Measurements from ENCODE around the gene L3MBTL4.

Gene L3MBTL4

GRCh38 chr18:6435731-6436130 is 21.0 kb upstream of the L3MBTL4 start:
- Histone ChIP-seq H3K9me3 (ENCODE audit: control extremely low read depth in 1 of 5, control insufficient read depth in 4 of 5, insufficient read depth in 2 of 5, low read depth in 1 of 5, low read length in 4 of 5) (no peaks in the 10 kb centered on the region), H3K4me3 (ENCODE audit: control insufficient read depth in 1 of 7, extremely low read depth in 1 of 7, insufficient read depth in 4 of 7, low read depth in 2 of 7, low read length in 6 of 7) (no peak overlapping the region), H3K27ac (ENCODE audit: insufficient read depth in 1 of 2, low read depth in 1 of 2, low read length in 2 of 2, poor library complexity in 1 of 2, severe bottlenecking in 2 of 2) (no peak overlapping the region), H3K36me3 (ENCODE audit: control insufficient read depth in 4 of 4, insufficient read depth in 4 of 4, low read length in 3 of 4) (no peaks in the 10 kb centered on the region), H3K27me3 (replicated peaks in 2 of 5; ENCODE audit: control insufficient read depth in 4 of 5, insufficient read depth in 5 of 5, low read length in 4 of 5) (no peaks in the 10 kb centered on the region), H3K4me1 (ENCODE audit: control extremely low read depth in 1 of 4, control insufficient read depth in 4 of 4, insufficient read depth in 4 of 4, low read length in 3 of 4) (no peaks in the 10 kb centered on the region)
- ChIA-PET CTCF (no interaction called here), POLR2A (no interaction called here)
- no CpG with 5 or more reads among the region's 1 CpG for WGBS (ENCODE audit: insufficient coverage)
- DNase-seq = no peak

- Histone ChIP-seq H3K36me3 (ENCODE audit: control insufficient read depth in 4 of 4, insufficient read depth in 4 of 4, low read length in 3 of 4) (no peaks in the 10 kb centered on the region), H3K4me3 (ENCODE audit: control insufficient read depth in 1 of 7, extremely low read depth in 1 of 7, insufficient read depth in 4 of 7, low read depth in 2 of 7, low read length in 6 of 7) (no peak overlapping the region), H3K27me3 (replicated peaks in 2 of 5; ENCODE audit: control insufficient read depth in 4 of 5, insufficient read depth in 5 of 5, low read length in 4 of 5) (no peaks in the 10 kb centered on the region), H3K4me1 (ENCODE audit: control extremely low read depth in 1 of 4, control insufficient read depth in 4 of 4, insufficient read depth in 4 of 4, low read length in 3 of 4) (no peaks in the 10 kb centered on the region), H3K9me3 (ENCODE audit: control extremely low read depth in 1 of 5, control insufficient read depth in 4 of 5, insufficient read depth in 2 of 5, low read depth in 1 of 5, low read length in 4 of 5) (no peaks in the 10 kb centered on the region), H3K27ac (ENCODE audit: insufficient read depth in 1 of 2, low read depth in 1 of 2, low read length in 2 of 2, poor library complexity in 1 of 2, severe bottlenecking in 2 of 2) (no peak overlapping the region)
- ChIA-PET POLR2A (no interaction called here), CTCF (interaction anchor here (1.1 kb wide), 1 partner anchor 17 kb away, joined by 3 read pairs; no protein-coding TSS in a partner anchor)
- WGBS (ENCODE audit: insufficient coverage) = no CpG with 5 or more reads among the region's 6 CpGs
- no peak for DNase-seq
These were observed 20.4 kb upstream of the L3MBTL4 start for GRCh38 chr18:6434987-6435709.

DNA sequence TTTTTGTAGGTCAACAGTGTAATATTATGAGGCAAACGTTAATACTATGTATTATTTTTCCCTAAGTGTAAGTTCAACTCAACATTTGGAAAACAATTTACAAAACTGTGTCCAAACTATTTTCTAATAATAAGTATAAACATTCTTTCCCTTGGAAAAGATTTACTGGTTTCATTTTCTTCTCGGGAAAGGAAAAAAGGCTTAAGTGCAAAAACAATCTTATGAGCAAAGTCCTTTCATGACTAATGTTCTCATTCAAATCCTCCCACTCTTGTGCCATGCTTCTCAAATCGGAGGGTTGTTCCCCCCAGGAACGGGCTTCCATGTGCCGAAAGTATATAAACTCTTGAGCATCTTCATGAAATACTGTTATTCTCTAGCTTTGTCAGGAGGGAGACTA is 19.8 kb upstream of the L3MBTL4 start:
- POLR2A ChIA-PET = interaction anchor here (0.6 kb wide), 1 partner anchor 525 kb away, joined by 5 read pairs; no protein-coding TSS in a partner anchor
- no peaks in the 10 kb centered on the region for H3K27me3 ChIP-seq (replicated peaks in 2 of 5; ENCODE audit: control insufficient read depth in 4 of 5, insufficient read depth in 5 of 5, low read length in 4 of 5)
- no peaks in the 10 kb centered on the region for H3K36me3 ChIP-seq (ENCODE audit: control insufficient read depth in 4 of 4, insufficient read depth in 4 of 4, low read length in 3 of 4)
- DNase-seq = no peak
- no peaks in the 10 kb centered on the region for H3K9me3 ChIP-seq (ENCODE audit: control extremely low read depth in 1 of 5, control insufficient read depth in 4 of 5, insufficient read depth in 2 of 5, low read depth in 1 of 5, low read length in 4 of 5)
- CTCF ChIA-PET = interaction anchor here (1.1 kb wide), 1 partner anchor 18 kb away, joined by 3 read pairs; no protein-coding TSS in a partner anchor
- H3K4me3 ChIP-seq (ENCODE audit: control insufficient read depth in 1 of 7, extremely low read depth in 1 of 7, insufficient read depth in 4 of 7, low read depth in 2 of 7, low read length in 6 of 7) = no peak overlapping the region
- H3K27ac ChIP-seq (ENCODE audit: insufficient read depth in 1 of 2, low read depth in 1 of 2, low read length in 2 of 2, poor library complexity in 1 of 2, severe bottlenecking in 2 of 2) = no peak overlapping the region
- 100% methylated on average over 1 of the region's 5 CpGs for WGBS (ENCODE audit: insufficient coverage)
- no peaks in the 10 kb centered on the region for H3K4me1 ChIP-seq (ENCODE audit: control extremely low read depth in 1 of 4, control insufficient read depth in 4 of 4, insufficient read depth in 4 of 4, low read length in 3 of 4)

- POLR2A ChIA-PET = no interaction called here
- CTCF ChIA-PET = no interaction called here
- Histone ChIP-seq H3K27me3 (replicated peaks in 2 of 5; ENCODE audit: control insufficient read depth in 4 of 5, insufficient read depth in 5 of 5, low read length in 4 of 5) (peaks cover 0 to 2% (median 0%) of the 10 kb centered on the region in 5 experiments), H3K4me3 (ENCODE audit: control insufficient read depth in 1 of 7, extremely low read depth in 1 of 7, insufficient read depth in 4 of 7, low read depth in 2 of 7, low read length in 6 of 7) (no peak overlapping the region), H3K27ac (ENCODE audit: insufficient read depth in 1 of 2, low read depth in 1 of 2, low read length in 2 of 2, poor library complexity in 1 of 2, severe bottlenecking in 2 of 2) (no peak overlapping the region), H3K9me3 (ENCODE audit: control extremely low read depth in 1 of 5, control insufficient read depth in 4 of 5, insufficient read depth in 2 of 5, low read depth in 1 of 5, low read length in 4 of 5) (no peaks in the 10 kb centered on the region), H3K4me1 (ENCODE audit: control extremely low read depth in 1 of 4, control insufficient read depth in 4 of 4, insufficient read depth in 4 of 4, low read length in 3 of 4) (no peaks in the 10 kb centered on the region), H3K36me3 (ENCODE audit: control insufficient read depth in 4 of 4, insufficient read depth in 4 of 4, low read length in 3 of 4) (no peaks in the 10 kb centered on the region)
- DNase-seq = no peak
- WGBS (ENCODE audit: insufficient coverage) = 74% methylated on average over 8 of the region's 19 CpGs
These were observed 17.1 kb upstream of the L3MBTL4 start for GRCh38 chr18:6431659-6432318.

GRCh38 chr18:6428851-6429395 is 14.2 kb upstream of the L3MBTL4 start:
- Histone ChIP-seq H3K36me3 (ENCODE audit: control insufficient read depth in 4 of 4, insufficient read depth in 4 of 4, low read length in 3 of 4) (no peaks in the 10 kb centered on the region), H3K27me3 (replicated peaks in 2 of 5; ENCODE audit: control insufficient read depth in 4 of 5, insufficient read depth in 5 of 5, low read length in 4 of 5) (peaks cover 0 to 2% (median 0%) of the 10 kb centered on the region in 5 experiments), H3K9me3 (ENCODE audit: control extremely low read depth in 1 of 5, control insufficient read depth in 4 of 5, insufficient read depth in 2 of 5, low read depth in 1 of 5, low read length in 4 of 5) (no peaks in the 10 kb centered on the region), H3K4me1 (ENCODE audit: control extremely low read depth in 1 of 4, control insufficient read depth in 4 of 4, insufficient read depth in 4 of 4, low read length in 3 of 4) (no peaks in the 10 kb centered on the region), H3K27ac (ENCODE audit: insufficient read depth in 1 of 2, low read depth in 1 of 2, low read length in 2 of 2, poor library complexity in 1 of 2, severe bottlenecking in 2 of 2) (no peak overlapping the region), H3K4me3 (ENCODE audit: control insufficient read depth in 1 of 7, extremely low read depth in 1 of 7, insufficient read depth in 4 of 7, low read depth in 2 of 7, low read length in 6 of 7) (no peak overlapping the region)
- ChIA-PET POLR2A (no interaction called here), CTCF (no interaction called here)
- no peak for DNase-seq
- WGBS (ENCODE audit: insufficient coverage) = 83% methylated on average over 2 of the region's 3 CpGs

GRCh38 chr18:6427286-6427685 is 12.6 kb upstream of the L3MBTL4 start:
- WGBS (ENCODE audit: insufficient coverage) = 100% methylated on average over 1 of the region's 1 CpG
- Histone ChIP-seq H3K36me3 (ENCODE audit: control insufficient read depth in 4 of 4, insufficient read depth in 4 of 4, low read length in 3 of 4) (no peaks in the 10 kb centered on the region), H3K27ac (ENCODE audit: insufficient read depth in 1 of 2, low read depth in 1 of 2, low read length in 2 of 2, poor library complexity in 1 of 2, severe bottlenecking in 2 of 2) (no peak overlapping the region), H3K9me3 (ENCODE audit: control extremely low read depth in 1 of 5, control insufficient read depth in 4 of 5, insufficient read depth in 2 of 5, low read depth in 1 of 5, low read length in 4 of 5) (no peaks in the 10 kb centered on the region), H3K4me3 (ENCODE audit: control insufficient read depth in 1 of 7, extremely low read depth in 1 of 7, insufficient read depth in 4 of 7, low read depth in 2 of 7, low read length in 6 of 7) (no peak overlapping the region), H3K4me1 (ENCODE audit: control extremely low read depth in 1 of 4, control insufficient read depth in 4 of 4, insufficient read depth in 4 of 4, low read length in 3 of 4) (no peaks in the 10 kb centered on the region), H3K27me3 (replicated peaks in 2 of 5; ENCODE audit: control insufficient read depth in 4 of 5, insufficient read depth in 5 of 5, low read length in 4 of 5) (peaks cover 0 to 6% (median 0%) of the 10 kb centered on the region in 5 experiments)
- DNase-seq = no peak
- ChIA-PET CTCF (no interaction called here), POLR2A (no interaction called here)

DNA sequence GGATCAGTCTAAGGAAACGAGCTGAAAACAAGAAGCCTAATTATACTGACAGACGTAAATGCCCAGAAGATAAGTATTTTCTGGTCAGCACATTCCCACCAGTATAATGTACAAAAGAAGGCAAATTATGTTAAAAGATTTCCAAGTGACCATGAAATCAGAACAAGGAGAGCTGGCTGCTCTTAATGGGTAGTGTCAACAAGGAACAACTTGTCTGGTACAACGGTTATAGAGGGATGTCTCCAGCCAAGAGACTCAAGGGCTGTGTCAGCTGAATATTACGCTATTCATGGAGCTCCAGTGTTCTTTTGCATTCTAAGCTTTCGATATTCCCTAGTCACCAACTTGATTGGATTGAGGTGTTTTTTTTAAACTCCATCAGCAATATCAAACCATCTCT is 8.6 kb upstream of the L3MBTL4 start:
- POLR2A ChIA-PET = no interaction called here
- DNase-seq = no peak
- Histone ChIP-seq H3K27me3 (replicated peaks in 2 of 5; ENCODE audit: control insufficient read depth in 4 of 5, insufficient read depth in 5 of 5, low read length in 4 of 5) (peaks cover 0 to 4% (median 0%) of the 10 kb centered on the region in 5 experiments), H3K9me3 (ENCODE audit: control extremely low read depth in 1 of 5, control insufficient read depth in 4 of 5, insufficient read depth in 2 of 5, low read depth in 1 of 5, low read length in 4 of 5) (no peaks in the 10 kb centered on the region), H3K4me1 (ENCODE audit: control extremely low read depth in 1 of 4, control insufficient read depth in 4 of 4, insufficient read depth in 4 of 4, low read length in 3 of 4) (no peaks in the 10 kb centered on the region), H3K27ac (ENCODE audit: insufficient read depth in 1 of 2, low read depth in 1 of 2, low read length in 2 of 2, poor library complexity in 1 of 2, severe bottlenecking in 2 of 2) (no peak overlapping the region), H3K4me3 (ENCODE audit: control insufficient read depth in 1 of 7, extremely low read depth in 1 of 7, insufficient read depth in 4 of 7, low read depth in 2 of 7, low read length in 6 of 7) (no peak overlapping the region), H3K36me3 (ENCODE audit: control insufficient read depth in 4 of 4, insufficient read depth in 4 of 4, low read length in 3 of 4) (no peaks in the 10 kb centered on the region)
- CTCF ChIA-PET = no interaction called here
- 100% methylated on average over 3 of the region's 5 CpGs for WGBS (ENCODE audit: insufficient coverage)

Measured in common myeloid progenitor, CD34-positive (primary cell).